ENCODE measurements around the gene ADGRV1.
"Not testable (repeated sequence)": the region's sequence is repeated elsewhere in the genome, so short reads cannot be mapped to it uniquely, and the experiment has no call there.

ADGRV1 gene

GRCh38 chr5:90601468-90601867 is 42.9 kb downstream of the ADGRV1 start:
- no peak for DNase-seq

GRCh38 chr5:90602681-90603080 is 44.1 kb downstream of the ADGRV1 start:
- no peak for DNase-seq

- no peak for DNase-seq
These were observed 47.9 kb downstream of the ADGRV1 start for GRCh38 chr5:90606539-90606938.

- no peak for DNase-seq
These were observed 54.3 kb downstream of the ADGRV1 start for GRCh38 chr5:90612919-90613318.

- DNase-seq = no peak
These were observed 54.9 kb downstream of the ADGRV1 start for GRCh38 chr5:90613459-90613858.

GRCh38 chr5:90613918-90614504 is 55.4 kb downstream of the ADGRV1 start:
- no peak for DNase-seq

- DNase-seq = no peak
These were observed 56.8 kb downstream of the ADGRV1 start for GRCh38 chr5:90615355-90615754.

GRCh38 chr5:90618071-90618470 is 59.5 kb downstream of the ADGRV1 start:
- DNase-seq = no peak

- not testable (repeated sequence) for DNase-seq
These were observed 61.2 kb downstream of the ADGRV1 start for GRCh38 chr5:90619762-90620161.

- no peak for DNase-seq
These were observed 63.3 kb downstream of the ADGRV1 start for GRCh38 chr5:90621848-90622247.

- DNase-seq = no peak
These were observed 67.9 kb downstream of the ADGRV1 start for GRCh38 chr5:90626493-90626892.

- no peak for DNase-seq
These were observed 69.9 kb downstream of the ADGRV1 start for GRCh38 chr5:90628492-90628891.

GRCh38 chr5:90632791-90633190 is 74.2 kb downstream of the ADGRV1 start:
- DNase-seq = no peak

GRCh38 chr5:90636948-90637347 is 78.4 kb downstream of the ADGRV1 start:
- no peak for DNase-seq

- DNase-seq = no peak
These were observed 79.1 kb downstream of the ADGRV1 start for GRCh38 chr5:90637731-90638130.

- no peak for DNase-seq
These were observed 80.3 kb downstream of the ADGRV1 start for GRCh38 chr5:90638878-90639277.

GRCh38 chr5:90640484-90641059 is 82.0 kb downstream of the ADGRV1 start:
- DNase-seq = no peak

- no peak for DNase-seq
These were observed 82.9 kb downstream of the ADGRV1 start for GRCh38 chr5:90641528-90641927.

- DNase-seq = no peak
These were observed 84.2 kb downstream of the ADGRV1 start for GRCh38 chr5:90642706-90643229.

GRCh38 chr5:90644132-90644531 is 85.5 kb downstream of the ADGRV1 start:
- no peak for DNase-seq

- DNase-seq = no peak
These were observed 86.5 kb downstream of the ADGRV1 start for GRCh38 chr5:90645024-90645610.

- no peak for DNase-seq
These were observed 92.2 kb downstream of the ADGRV1 start for GRCh38 chr5:90650767-90651166.

GRCh38 chr5:90654215-90654614 is 95.6 kb downstream of the ADGRV1 start:
- no peak for DNase-seq

- no peak for DNase-seq
These were observed 96.8 kb downstream of the ADGRV1 start for GRCh38 chr5:90655423-90655822.

- DNase-seq = no peak
These were observed 98.4 kb downstream of the ADGRV1 start for GRCh38 chr5:90657030-90657429.
